ENCODE results near the gene TMPRSS6.
"Not testable (repeated sequence)": the region's sequence is repeated elsewhere in the genome, so short reads cannot be mapped to it uniquely, and the experiment has no call there.

TMPRSS6 gene

DNA sequence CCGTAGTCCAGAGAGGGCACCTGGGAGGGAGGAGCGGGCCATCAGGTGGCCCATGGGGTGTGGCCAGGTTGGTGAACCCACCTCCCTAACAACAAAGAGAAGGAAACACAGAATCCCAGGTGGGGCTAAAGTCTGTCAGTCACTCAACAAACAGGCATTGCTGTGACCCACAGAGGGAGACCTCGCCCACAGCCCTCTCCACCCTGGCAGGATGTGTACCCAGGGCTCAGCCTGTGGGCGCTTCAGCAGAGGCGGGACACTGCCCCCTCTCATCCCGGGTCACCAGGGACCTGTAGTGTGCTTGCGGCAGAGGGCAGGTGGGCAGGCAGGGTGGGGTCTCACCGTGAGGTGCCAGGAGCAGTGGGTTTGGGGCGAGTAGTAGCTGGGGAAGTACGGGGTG is 25.1 kb downstream of the TMPRSS6 start:
- DNase-seq, result no peak

DNA sequence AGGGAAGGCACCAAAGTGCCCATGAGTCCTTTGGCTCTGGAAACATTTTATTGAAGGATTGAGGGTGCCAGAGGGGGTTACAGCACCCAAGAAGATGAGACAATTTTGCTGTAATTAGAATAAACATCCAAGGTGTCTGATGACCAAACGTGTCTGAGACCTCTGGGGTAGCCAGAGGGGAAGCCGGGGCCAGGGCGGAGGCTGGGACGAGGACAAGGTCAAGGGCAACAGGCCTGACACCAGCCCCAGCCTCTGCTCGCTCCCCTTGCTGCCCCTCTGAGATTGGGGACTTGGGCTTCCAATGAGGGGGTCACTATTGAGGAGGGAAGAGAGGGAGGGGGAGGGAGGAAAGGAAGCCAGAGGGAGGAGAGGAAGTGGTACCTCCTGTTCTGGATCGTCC is 25.6 kb downstream of the TMPRSS6 start:
- DNase-seq, result no peak

- DNase-seq, result no peak
These were observed 27.2 kb downstream of the TMPRSS6 start for GRCh38 chr22:37082251-37082873.

- no peak for DNase-seq
These were observed 28.7 kb downstream of the TMPRSS6 start for GRCh38 chr22:37080838-37081237.

GRCh38 chr22:37080438-37080837 is 29.1 kb downstream of the TMPRSS6 start:
- DNase-seq, result no peak

GRCh38 chr22:37079668-37080171 is 29.8 kb downstream of the TMPRSS6 start:
- no peak for DNase-seq

DNA sequence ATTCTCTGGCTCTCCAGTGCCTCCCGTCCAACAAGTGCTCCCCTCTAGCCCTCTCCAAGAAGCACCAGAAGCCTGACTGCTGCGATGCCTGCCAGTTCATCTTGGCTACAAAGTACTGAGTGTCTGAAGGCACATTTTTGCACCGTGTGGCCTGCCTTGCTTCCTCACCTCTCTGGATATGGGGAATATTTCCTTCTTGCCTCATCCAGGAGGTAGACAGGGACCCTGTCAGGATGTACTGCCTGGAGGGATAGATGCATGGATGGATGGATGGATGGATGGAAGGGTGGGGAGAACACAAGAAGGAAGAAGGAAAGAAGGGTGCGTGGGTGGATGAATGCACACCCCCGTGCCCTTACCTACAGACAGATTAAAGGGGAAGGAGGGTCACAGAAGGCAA is 30.4 kb downstream of the TMPRSS6 start:
- no peak for DNase-seq

DNA sequence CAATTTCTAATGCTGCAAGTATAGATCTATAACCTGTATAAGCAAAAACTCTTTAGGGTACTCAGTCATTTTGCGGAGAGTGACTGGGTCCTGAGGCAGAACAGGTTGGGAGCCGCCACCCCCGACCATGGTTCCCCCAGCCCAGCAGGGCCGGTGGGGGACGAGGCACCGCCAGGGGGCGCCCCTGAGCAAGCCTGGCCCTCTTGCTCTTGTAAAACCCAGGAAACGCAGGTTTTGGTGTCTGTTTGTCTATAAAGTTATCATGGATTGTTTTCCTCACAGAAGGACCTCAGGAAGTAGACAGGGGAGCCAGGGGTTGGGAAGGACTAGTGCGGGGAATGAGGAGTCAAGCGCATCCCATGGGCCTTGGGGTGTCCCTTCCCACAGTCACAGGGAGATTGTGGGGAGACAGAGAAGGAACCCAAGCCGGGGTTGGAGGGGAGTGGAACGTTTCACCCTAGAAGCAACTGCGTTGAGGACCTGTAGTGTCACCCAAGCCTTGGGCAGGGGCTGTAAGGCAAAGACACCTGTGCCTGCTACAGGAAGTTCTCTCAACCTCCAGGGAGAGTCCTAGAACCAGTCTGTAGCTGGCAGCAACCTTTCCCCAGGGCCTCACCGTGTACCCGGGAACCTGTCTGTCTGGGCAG is 31.6 kb downstream of the TMPRSS6 start:
- peak; percentile 26 for DNase-seq

DNA sequence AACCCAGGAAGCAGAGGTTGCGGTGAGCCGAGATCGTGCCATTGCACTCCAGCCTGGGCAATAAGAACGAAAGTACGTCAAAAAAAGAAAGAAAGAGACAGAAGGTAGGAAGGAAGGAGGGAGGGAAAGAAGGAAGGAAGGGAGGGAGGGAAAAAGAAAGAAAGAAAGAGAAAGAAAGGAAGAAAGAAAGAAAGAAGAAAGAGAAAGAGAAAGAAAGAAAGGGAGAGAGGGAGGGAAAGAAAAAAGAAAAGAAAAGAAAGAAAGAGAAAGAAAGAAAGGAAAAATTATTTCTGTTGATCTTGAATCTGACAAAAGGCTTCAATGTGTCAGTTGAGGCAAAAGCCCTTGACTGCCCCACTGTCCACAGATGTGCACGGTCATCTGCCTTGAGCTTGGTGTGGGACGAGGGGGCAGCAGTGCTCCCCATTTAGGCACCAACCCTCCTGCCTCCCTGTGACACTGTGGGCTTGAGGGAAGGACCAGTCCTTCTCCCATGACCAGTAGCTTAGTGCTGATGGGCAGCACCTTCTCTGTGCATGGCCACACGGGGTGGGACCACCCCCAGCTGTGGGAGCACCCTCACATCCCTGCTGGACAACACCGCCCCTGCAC is 33.6 kb downstream of the TMPRSS6 start:
- DNase-seq, result no peak

DNA sequence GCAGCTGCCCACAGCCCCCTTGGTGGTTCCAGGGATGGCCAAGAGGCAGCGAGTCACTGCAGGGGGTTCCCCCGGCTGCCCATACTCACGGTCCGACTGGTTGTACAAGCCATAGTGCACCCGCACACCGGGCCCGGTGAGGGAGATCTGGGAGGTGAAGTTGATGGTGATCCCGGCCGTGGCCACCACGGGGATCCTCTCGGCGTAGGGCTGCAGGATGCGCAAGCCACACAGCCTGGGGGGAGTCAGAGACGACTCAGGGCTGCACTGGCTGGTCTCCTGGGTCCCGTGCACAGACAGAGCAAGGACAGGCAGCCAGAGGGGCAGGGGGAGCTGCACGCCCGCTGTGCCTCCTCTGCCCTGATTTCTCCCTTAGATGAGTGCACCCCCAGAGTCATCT is 34.5 kb downstream of the TMPRSS6 start:
- no peak for DNase-seq

- no peak for DNase-seq
These were observed 35.0 kb downstream of the TMPRSS6 start for GRCh38 chr22:37074537-37074936.

DNA sequence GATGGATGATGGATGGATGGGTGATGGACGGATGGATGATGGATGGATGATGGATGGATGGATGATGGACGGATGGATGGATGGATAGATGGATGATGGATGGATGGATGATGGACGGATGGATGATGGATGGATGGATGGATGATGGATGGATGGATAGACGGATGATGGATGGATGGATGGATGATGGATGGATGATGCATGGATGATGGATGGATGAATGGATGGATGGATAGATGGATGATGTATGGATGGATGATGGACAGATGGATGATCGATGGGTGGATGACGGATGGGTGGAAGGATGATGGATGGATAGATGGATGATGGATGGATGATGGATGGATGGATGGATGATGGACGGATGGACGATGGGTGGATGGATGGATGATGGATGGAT is 36.8 kb downstream of the TMPRSS6 start:
- no peak for DNase-seq

GRCh38 chr22:37071850-37072592 is 37.5 kb downstream of the TMPRSS6 start:
- DNase-seq, result not testable (repeated sequence)

GRCh38 chr22:37070744-37071143 is 38.8 kb downstream of the TMPRSS6 start:
- no peak for DNase-seq

- DNase-seq, result no peak
These were observed 39.2 kb downstream of the TMPRSS6 start for GRCh38 chr22:37070334-37070733.

- no peak for DNase-seq
These were observed 39.8 kb downstream of the TMPRSS6 start for GRCh38 chr22:37069719-37070118.

DNA sequence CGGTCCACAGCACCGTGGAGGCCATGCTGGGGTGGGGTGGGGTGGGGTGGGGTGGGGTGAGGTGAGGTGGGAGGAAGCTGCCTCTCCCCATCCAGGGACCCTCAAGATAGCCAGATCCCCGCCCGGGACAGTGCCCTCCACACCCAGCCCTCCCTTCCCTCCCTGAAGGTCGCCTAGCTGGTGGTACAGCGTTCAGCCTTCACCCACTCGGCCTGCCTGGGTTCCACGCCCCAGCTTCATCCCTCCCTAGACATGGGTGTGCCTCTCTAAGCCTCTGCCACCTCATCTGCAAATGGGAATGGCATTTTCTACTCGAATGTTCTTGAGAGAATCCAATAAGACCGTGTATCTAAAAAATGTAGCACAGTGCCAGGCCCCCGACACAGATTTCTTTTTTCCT is 40.2 kb downstream of the TMPRSS6 start:
- DNase-seq, result no peak

DNA sequence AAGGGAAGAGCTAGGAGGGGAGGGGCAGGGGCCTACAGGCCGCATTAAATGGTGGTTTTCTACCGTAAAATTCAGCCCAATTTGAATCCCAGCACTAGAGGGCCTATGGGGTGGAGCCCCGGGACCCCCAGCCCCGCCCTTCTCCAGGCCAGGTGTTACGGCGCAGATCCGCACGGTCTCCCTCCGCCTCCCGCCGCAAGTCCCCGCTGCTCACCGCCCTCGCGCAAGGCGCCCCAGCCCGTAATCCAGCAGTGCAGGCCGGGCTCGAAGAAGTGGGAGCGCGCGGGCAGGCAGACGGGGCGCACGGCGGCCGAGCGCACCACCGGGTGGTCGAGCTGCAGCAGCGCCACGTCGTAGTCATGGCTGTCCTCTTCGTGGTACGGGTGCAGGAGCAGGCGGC is 40.7 kb downstream of the TMPRSS6 start:
- DNase-seq, result no peak

GRCh38 chr22:37067428-37067827 is 42.1 kb downstream of the TMPRSS6 start:
- no peak for DNase-seq

- DNase-seq, result no peak
These were observed 43.6 kb downstream of the TMPRSS6 start for GRCh38 chr22:37065961-37066360.

DNA sequence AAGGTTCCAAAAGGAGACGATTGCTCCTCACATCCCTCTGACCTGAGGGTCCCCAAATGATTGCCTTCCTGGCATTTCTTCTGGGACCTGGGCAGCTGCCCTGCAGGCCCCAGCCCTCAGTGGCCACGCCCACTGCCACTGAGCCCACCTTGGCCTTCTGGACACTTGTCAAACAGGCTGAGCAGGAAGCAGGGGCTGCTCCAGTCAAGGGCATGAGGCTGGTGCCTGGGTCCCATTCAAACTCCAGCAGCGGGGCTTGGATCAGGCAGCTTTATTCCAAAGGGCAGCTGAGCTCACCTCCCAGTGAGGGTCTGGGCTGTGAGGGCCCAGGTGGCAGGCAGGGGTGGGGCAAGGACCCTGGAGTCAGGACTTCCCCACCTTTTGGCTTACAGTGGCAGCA is 44.3 kb downstream of the TMPRSS6 start:
- no peak for DNase-seq

DNA sequence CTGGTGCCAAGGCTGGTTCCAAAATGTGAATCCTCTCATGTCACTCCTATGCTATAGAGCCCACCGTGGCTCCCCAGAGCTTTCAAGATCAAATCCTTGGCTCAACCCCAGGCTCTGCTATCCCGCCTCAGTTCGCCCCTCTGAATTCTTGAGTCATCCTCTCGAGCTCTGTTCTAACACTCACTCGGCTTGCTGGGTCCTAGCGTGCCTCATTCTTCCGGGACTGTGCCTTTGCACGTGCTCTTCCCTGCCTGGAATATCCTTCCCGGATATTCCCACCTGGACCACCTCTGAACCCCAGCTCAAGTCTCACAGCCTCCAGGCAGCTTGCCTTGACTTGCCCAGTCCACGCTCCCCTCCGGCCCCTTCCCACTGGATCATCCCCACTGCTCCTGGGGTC is 45.0 kb downstream of the TMPRSS6 start:
- no peak for DNase-seq
